ENCODE results near the gene RBM33.

The RBM33 gene

DNA sequence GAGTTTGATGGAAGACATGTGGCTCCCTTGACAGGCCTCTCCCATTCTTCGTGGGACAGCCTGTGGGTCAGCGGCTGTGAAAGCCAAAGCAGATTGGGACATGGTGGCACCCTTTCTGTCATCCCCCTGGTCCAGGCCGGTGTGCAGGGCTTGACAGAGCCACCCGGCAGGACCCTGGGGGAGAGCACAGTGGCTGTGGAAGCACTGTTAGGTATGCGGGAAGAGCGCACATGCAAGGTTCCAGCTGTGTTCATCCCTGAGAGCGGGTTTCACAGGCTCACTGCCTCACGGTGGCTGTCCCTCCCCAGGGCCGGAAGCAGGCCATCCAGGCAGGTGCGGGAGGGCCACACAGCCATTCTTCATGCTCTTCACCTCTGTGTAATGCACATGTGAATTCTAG, 138.0 kb downstream of the RBM33 start:
- DNase-seq = no peak

DNA sequence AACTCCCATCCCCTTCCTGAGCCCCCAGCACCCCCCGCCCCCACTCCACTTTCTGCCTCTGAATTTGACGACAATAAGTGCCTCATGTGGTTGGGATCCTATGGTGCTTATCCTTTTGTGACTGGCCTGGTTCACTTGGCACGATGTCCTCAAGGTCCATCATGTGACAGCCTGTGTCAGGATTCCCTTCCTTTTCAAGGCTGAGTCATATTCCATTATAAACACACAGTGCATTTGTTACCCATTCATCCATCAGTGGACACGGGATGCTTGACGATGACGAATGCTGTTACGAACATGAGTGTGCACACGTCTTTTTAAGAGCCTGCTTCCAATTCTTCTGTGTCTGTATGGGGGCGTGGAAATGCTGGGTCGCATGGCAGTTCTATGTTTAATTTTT, 141.1 kb downstream of the RBM33 start:
- no peak for DNase-seq

DNA sequence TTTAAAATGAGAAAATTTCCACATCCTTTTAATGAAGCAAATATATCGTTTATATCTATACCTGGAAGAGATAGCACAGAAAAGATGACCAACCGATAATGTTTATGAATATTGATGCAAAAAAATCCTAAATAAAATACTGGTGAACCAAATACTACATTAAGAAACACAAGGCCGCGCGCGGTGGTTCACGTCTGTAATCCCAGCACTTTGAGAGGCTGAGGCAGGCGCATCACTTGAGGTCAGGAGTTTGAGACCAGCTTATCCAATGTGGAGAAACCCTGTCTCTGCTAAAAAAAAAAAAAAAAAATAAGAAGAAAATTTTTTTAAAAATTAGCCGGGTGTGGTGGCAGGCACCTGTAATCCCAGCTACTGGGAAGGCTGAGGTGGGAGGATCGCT, 142.0 kb downstream of the RBM33 start:
- no peak for DNase-seq

DNA sequence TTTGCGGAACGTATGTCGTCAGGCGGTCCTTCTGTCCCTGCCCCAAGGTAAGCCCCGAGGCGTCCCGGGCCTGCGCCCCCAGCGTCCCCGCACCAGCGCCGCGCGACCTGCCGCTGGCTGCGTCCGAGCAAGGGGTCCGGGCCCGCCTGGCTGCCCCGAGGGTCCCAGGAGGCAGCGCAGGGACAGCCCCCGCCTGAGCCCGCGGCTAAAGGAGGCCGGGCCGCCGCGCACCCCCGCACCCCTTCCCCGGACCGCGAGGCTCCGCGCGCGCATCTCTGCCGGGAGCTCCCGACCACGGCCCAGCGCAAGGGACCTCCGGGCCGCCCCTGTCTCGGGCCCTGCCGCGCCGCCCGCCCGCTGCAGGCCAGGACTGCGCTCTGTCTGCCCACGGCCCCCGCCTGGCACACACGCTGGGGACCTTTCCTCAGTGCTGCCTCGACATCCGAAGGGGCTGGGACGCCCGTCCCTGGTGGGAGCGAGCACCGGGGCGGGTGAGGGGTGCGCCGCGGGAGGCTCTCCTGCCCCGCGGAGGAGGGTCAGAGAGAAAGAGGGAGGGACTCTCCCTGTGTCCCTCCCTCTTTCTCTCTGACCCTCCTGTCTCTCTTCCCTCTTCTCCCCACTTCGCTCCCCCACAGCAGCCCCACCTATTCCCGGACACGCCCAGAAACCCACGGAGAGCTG, 142.8 kb downstream of the RBM33 start:
- no peak for DNase-seq

DNA sequence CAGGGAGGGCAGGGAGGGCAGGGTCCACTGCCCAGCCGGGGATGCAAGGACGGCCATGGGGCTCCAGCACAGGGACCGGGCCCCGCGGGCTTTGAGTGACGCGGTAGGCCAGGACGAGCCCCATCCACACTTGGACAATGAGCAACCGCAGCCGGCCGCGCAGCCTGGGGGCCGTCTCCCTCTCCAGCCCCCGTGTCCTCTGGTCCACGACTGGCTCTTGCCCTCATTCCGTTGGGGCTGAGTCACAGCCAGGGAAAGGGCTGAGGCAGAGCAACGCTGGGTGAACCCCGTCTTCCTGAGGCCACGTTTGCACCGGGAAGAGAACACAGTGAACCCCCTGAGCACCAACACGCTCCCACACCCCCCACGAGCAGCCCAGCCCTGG, 144.1 kb downstream of the RBM33 start:
- no peak for DNase-seq

DNA sequence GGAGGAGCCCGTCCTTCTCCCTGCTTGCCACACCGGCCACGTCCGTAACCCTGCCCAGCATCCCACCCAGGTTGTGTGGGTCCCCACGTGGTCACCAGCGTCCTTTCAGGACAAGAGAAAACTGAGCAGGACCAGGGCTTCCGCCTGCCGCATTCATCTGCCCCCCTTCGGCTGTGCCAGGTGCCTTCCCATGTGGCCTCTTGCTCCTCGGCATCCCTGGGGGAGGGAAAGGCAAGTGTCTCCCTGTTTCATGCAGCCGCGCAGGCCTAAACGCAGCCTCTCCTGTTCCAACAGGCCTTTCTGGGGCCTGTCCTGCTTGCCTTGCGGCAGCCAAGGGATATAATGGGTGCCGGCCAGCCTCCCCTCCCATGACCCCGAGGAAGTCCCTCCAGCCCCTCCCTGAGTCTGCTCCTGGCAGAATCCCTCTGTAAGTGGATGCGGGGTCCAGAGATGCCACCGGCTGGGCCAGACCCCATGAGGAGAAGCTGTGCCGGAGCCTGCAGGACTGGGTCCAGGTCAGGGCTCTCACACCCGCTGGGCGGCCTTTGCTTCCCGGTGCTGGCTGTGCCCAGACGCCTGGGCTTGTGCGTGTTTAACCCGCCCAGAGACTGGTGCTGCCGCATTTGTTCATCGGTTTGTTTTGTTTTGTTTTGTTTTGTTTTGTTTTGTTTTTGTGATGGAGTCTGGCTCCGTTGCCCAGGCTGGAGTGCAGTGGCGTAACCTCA, 144.7 kb downstream of the RBM33 start:
- DNase-seq = no peak

DNA sequence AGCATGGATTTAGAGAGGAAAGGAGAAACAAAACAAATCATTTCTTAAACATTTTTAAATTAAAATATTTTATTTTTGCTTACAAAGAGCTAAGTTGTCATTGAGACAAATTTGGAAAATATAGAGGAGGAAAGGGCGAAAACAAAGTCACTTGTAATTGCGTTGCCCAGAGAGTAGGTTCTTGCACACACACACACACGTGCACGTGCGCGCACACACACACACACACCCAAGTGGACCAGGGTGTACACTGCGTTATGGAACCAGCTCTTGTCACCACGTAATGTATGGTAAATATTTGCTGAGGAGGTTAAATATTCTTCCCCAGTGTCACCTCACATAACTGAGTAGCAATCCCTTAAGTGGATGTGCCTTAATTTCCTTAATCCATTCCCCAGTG, 146.2 kb downstream of the RBM33 start:
- DNase-seq = no peak

DNA sequence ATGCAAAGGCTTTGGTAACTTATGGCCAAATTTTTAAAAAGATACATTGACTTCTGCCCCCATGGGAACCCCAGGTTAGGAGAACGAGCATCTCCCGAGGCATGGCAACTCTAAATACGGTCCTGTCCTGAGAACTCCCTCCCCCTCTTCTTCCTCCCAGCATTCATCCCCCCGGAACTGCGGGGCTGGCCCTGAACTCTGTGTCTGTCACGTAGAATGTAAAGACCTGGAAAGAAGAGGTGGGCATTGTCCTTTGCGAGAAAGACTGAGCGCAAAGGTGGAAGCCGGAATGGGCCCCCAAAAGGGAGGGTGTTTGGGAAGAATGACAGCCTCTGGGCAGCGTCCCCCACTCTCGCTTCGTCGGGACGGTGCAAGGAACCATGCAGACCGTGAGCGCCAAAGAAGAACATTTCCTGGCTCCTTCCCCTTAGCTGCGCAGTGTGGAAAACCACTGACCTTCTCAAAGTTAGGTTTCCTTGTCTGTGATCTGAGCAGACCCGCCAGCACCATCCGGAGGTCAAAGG, 146.8 kb downstream of the RBM33 start:
- DNase-seq = no peak

DNA sequence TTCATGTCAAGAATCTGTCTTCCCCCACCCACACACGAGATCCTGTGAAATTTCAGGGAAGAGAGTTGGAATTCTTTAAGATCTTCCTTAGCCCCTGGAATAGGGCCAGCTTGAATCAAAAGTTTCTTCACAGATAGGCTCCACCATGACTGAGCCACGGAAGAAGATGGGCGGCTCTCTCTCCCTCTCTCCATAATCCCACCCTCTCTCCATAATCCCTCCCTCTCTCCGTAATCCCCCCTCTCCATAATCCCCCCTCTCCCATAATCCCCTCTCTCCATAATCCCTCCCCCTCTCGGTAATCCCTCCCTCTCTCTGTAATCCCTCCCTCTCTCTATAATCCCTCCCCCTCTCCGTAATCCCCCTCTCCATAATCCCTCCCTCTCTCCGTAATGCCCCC, 147.4 kb downstream of the RBM33 start:
- DNase-seq = no peak

DNA sequence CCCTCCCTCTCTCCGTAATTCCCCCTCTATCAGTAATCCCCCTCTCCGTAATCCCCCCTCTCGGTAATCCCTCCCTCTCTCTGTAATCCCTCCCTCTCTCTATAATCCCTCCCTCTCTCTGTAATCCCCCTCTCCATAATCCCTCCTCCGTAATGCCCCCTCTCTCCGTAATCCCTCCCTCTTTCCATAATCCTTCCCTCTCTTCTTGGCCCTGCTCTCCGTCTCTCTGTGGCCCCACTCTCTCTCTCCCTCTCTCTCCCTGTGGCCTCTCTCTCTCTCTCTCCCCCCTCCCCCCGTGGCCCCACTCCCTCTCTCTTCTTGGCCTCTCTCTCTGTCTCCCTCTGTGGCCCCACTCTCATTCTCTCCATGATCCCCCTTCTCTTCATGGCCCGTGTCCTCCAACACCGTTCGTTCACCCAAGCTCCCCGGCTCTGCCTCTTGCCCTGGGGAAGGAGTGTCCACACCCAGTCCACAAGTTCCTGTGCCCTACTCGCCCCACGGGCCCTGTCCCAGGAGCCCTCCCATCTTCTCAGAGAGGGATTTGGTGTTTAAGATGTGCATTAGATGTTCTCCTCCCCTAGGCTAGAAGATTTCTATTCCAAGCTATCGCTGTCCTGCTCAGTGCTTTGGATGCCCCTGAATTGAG, 148.0 kb downstream of the RBM33 start:
- no peak for DNase-seq

DNA sequence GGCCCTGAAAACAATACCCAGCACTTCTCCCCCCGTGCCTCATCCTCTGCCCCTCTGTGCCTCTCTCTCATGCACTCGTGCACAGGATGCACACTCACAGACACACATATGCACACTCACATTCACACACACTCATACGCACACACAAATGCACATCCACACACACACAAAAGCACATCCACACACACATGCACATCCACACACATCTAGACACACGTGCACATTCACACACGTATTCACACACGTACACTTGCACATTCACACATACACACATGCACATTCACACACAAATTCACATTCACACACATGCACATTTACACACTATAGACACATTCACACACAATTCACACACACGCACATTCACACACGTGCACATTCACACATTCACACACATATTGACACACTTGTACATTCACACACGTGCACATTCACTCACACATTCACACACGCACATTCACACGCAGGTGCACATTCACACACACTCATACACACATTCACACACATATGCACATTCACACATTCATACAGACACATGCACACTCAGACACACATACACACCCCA, 148.6 kb downstream of the RBM33 start:
- no peak for DNase-seq

DNA sequence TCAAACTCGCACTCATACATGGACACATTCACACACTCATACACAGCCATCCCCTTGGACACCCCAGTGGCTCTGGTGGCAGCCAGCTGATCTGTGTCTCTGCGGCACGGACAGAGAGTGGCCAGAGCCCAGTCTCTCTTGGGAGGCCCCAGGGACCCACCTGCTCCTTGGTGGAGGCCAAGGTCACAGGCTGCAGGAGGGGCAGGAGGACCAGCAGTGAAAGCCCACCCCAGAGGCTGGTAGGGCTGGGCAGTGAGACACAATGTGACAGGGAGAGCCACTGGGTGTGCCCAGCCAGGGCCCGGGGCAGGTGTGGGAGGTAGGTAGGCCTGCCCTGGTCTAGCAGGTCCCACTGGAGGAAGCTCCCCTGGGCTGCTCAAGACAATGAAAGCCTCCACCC, 149.3 kb downstream of the RBM33 start:
- no peak for DNase-seq

DNA sequence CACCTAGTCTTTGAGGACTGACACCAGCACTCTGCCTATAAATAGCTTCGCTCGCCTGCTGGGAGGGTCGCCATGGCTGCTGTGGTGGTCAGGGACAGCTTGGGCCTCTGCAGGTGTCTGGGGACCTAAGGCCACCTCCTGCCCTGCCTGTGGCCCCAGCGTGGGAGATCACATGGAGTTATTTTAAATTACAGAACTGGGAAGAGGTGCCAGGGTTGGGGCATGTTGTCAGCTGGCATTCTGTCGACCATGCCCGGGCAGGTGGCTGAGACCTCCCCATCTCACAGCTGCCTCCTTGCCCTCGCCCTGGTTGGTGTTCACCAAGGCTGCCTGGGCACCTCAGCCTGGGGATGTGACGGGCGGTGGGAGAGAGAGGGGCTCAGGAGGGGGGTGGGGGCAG, 149.7 kb downstream of the RBM33 start:
- DNase-seq = no peak

DNA sequence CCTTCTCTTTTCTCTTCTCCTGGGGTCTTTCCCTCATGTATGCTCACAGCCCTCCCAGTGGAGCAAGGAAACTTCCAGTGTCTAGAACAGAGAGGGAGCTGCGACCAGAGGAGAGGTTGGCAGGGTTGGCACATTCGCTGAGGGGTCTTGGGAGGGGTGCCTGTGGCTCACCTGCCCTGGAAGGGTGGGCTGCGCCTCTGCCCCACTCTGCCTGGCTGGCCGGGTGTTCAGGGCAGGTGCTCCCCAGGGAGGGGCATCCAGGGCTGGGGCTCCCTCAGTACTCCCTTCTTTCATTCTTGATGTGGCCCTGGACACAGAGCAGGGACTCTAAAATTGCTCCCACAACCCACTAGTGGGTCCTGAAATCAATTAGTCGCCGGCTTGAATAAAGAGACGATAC, 150.9 kb downstream of the RBM33 start:
- no peak for DNase-seq

DNA sequence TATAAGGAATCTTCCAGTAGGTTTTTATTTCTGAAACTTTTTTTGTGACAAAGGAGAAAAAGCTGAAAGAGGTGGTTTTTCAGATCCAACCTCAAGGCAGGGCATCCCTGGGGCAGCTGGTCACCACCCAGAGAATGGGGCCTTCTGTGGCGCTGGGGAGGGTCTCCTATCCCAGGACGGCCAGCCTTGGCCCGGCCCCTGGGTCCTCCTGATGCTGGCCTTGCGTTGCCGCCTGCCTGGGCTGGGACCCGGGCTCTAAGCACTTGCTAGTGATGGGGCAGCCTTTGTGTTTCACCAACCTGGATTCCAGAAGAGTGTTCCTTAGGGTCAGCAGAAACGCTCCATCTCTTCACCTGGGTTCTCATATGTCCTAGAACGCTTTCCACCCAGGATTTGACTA, 151.5 kb downstream of the RBM33 start:
- DNase-seq = no peak

DNA sequence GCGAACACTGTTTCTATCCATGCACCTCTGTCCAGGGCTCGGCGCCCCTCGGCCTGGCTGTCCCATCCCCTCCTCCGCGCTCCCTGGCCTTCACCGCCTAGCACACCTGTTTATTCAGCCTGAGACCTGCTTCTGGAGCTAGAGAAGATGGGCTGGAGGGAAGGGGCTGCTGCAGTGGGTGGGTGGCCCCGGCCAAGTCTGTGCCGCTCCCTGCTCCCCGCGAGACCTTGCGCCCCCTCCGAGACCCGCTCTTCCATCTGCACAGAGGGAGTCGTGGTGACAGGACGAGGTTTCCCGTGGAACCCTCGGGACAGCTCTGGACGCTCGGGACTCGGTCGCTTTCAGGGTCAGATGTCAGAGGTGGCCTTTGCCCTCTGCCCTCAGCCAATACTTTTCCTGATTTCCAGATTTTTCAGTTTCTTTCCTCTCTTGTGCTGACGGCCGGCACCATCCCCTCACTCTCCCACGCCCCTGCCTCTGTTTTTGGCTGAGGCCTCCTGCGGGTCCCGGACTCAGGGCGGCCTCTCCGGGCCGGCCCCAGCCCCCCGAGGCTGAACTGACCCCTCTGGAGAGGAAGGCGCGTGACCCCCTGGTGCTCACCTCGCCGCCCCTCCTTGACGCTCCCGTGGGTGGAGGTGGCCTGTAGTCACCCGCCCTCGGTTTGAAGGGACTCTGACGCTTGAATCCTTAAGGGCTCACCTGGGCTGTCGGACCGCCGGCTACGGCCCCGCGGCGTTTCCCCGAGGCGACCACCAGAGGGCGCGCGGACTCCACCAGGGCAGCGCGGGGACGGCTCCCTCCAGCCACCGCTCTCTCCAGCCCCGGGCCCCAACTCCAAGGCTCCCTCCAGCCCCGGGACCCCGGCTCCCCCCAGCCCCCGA, 152.2 kb downstream of the RBM33 start:
- DNase-seq = peak; percentile 39 to 63 (median 54)

DNA sequence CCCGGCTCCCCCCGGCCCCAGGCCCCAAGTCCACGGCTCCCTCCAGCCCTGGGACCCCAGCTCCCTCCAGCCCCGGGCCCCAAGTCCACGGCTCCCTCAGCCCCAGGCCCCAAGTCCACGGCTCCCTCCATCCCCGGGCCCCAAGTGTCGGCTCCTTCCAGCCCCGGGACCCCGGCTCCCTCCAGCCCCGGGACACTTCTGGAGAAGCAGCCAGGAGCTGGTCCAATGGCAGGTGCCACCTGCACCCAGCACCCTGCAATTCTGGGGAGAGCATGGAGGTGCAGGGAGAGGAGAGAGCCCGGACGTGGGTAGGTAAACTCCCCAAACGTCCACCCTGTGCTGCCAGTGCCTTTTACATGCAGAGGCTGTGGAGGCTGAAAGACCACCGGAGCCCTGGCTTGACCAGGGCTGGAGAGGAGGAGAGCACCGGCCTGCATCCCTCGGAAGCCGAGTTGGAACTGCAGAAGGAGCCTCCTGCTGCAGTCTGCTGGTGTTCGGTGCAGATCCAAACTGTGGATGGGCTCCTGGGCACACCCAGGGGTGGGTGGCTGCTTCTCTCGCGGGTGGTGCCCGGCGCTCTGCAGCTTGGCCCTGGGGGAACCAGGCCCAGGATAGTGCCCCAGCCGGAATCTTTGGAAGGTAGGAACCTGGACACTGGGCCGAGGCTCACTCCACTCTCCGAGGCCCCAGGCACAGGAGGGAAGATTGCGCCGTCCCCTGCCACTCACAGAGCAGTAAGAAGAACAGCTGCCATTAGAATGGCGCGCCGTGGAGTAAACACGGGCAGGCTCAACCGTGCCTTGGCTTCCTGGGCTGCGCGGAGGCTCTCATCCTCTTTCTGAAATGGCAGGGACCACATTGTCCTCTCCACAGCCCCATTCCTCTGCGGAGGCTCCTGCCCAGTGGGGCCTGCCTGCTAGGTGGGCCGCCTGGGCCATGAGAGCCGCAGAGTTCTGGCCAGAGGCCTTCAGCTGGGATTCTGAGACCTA, 153.1 kb downstream of the RBM33 start:
- no peak for DNase-seq

DNA sequence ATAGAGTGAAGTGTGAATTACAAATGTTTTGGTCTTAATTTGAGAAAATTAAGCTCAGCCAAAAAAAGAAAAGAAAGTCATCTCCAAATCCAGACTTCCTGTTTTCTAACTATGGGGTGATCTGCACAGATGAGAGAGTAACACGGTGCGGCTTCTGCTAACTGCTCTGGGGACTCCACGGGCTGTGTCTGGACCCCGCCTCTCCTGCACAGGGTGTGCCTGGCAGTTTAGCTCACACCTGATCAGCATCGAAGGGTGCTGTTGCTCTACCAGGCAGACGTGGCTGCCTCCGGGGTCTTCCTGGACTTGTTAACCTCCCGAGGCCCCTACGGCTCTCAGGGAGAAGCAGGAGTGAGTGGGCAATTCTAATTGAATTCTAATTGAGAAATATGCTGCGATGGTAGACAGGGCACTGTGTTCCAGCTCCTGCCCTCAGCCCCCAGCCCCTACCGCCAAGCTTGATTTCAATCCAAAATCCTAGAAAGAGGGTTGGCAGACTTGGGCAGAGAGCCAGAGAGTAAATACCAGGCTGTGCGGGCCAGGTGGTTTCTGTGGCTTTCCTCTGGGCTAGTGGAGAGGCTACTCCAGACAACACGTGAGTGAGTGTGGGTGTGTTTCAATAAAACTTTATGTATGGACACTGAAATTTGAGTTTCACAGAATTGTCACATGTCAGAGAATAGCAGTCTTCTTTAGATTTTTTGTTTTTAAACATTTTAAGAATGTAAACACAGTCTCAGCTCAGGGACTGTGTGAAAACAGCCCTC, 154.4 kb downstream of the RBM33 start:
- no peak for DNase-seq

DNA sequence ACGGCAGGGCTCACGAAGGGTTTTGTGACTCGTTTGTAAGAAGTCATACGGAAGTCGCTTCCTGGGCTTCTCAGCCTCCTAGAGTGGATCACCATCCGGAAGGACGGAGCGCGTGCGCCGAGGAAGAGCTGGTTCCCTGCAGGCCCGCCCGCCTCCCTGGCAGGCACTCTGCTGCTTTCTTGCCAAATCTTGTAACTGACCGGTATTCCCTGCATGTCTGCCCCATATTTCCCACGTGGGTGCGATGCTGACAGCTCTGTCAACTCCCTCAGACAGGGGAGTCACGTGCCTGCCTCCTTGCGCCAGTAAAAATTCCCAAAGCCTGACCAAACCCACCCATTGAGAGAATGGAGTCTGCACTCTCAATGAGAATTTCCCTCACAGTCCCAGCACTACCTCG, 155.1 kb downstream of the RBM33 start:
- DNase-seq = no peak

DNA sequence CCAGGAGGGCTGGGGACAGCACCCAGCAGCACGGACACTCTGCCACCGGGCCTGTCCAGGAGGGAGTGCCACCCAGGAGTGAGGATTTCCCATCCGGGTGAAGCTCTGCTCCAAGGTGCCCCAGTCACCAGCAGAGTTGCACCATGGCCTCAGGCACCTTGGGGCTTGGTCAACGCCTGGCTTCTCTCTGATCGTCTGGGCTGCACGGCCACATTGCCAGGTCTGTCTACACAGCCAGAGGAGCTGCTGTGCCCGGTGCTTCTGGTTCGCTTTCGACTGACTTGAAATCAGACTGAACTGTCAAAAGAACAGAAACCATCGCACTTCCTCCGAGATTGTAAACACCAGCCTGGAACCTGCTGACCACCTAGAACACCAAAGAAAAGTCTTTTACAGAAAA, 155.8 kb downstream of the RBM33 start:
- DNase-seq = no peak

Measured in activated naive CD4-positive, alpha-beta T cell (primary cell).